Measurements from ENCODE around the gene COG1. TPM values are rescaled to one million over a fixed set of nuclear protein-coding genes. Genes with fewer than 3 reads are reported as not detected.
A peak's percentile ranks its signal among the peaks of the same experiment; 100 is the strongest.

Gene COG1
- total RNA-seq, 1 donor from 2014 or later, result 27.8 TPM

- no peak for DNase-seq (ENCODE audit: low spot score)
Observed at GRCh38 chr17:73151916-73152632, 40.8 kb upstream of the COG1 start.

DNA sequence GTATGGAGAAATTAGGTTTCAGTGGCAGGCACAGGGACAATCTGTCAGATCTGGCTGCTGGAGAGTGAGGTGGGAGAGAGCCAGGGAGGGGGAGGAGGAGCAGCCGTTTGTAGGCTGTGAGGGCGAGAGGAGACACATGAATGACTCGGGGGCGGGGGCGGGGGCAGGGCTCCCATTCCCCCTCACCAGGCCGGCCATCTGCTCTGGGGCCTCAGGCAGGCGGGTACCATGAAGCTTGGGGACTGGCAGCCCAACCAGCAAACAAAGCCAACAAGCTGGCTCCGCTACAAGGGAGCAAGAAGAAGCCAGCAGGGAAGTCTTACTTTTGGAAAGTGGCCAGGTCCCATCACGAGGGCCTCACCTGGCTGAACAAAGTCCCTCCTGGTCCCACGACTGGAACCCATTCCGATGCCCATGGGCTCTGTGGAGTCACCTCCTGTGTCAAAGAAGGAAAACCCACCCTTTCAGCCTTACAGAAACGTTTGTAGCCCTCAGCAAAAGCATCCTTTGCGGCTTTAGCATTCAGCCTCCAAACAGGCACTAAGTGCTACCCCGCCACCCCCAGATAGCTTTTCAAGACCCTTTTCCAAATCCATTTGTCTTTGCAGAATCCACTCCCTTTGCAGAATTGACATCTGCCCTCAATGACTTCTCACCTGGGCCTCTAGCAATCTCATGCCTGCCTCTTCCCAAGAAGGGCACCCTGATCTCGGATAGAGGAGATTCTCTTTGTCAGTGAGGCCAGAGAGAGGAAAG is 37.3 kb upstream of the COG1 start:
- Mint-ChIP-seq H3K27ac (ENCODE audit: unreplicated experiment) (no peak overlapping the region), H3K36me3 (ENCODE audit: low read depth, unreplicated experiment) (no peaks in the 10 kb centered on the region), H3K4me1 (ENCODE audit: unreplicated experiment) (no peaks in the 10 kb centered on the region), H3K27me3 (ENCODE audit: unreplicated experiment) (peaks cover 4% of the 10 kb centered on the region), H3K4me3 (ENCODE audit: unreplicated experiment) (no peak overlapping the region), H3K9me3 (ENCODE audit: unreplicated experiment) (no peaks in the 10 kb centered on the region)
- no peak for TF ChIP-seq CTCF (IDR thresholded peaks at IDR 0.05; ENCODE audit: unreplicated experiment)
- no peak for DNase-seq (ENCODE audit: low spot score)

More at GRCh38 chr17:73151916-73152632, 40.8 kb upstream of the COG1 start:
- Mint-ChIP-seq H3K4me3 (ENCODE audit: unreplicated experiment) (no peak overlapping the region), H3K9me3 (ENCODE audit: unreplicated experiment) (no peaks in the 10 kb centered on the region), H3K4me1 (ENCODE audit: unreplicated experiment) (peaks cover 3% of the 10 kb centered on the region), H3K36me3 (ENCODE audit: low read depth, unreplicated experiment) (peaks cover 10% of the 10 kb centered on the region), H3K27ac (ENCODE audit: unreplicated experiment) (no peak overlapping the region), H3K27me3 (ENCODE audit: unreplicated experiment) (peaks cover 14% of the 10 kb centered on the region)
- TF ChIP-seq CTCF (IDR thresholded peaks at IDR 0.05; ENCODE audit: unreplicated experiment), result no peak

- H3K9me3 Mint-ChIP-seq (ENCODE audit: unreplicated experiment), result no peaks in the 10 kb centered on the region
- H3K27ac Mint-ChIP-seq (ENCODE audit: unreplicated experiment), result no peak overlapping the region
- peaks cover 4% of the 10 kb centered on the region for H3K27me3 Mint-ChIP-seq (ENCODE audit: unreplicated experiment)
- peak; percentile 68 for DNase-seq (ENCODE audit: low spot score)
- H3K4me3 Mint-ChIP-seq (ENCODE audit: unreplicated experiment), result no peak overlapping the region
- H3K4me1 Mint-ChIP-seq (ENCODE audit: unreplicated experiment), result no peaks in the 10 kb centered on the region
- no peaks in the 10 kb centered on the region for H3K36me3 Mint-ChIP-seq (ENCODE audit: low read depth, unreplicated experiment)
- TF ChIP-seq CTCF (IDR thresholded peaks at IDR 0.05; ENCODE audit: unreplicated experiment), result peak; percentile 74
Observed at GRCh38 chr17:73156166-73156840, 36.6 kb upstream of the COG1 start.

DNA sequence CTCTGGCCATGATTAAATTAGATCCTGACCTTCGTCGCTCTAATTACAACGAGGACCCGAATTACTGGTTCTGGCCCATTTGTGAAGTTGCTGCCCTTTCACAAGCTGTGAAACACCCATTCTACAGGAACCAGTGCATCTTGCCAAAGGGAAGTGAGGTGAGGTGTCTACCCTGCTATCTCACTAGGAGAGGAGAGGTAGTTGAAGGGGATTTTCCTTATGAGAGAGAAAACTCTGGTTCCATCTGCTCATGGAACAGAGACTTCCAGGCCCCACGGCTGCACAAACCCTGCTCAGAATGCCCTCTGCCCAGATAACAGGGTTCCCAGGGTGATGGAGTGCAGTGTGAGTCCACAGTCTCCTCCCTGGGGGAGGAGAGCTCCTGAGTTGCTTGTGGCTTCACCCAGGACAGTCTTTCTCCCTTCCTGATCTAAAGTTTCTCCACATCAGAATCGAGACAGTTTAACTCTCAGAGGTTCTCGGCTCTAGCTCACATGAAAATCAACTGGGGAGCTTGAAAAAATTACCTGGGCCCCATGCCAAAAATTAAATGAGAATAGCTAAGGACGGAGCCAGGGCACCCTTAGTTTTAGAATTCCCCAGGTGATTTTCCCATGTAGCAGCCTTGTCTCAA is 35.9 kb upstream of the COG1 start:
- Mint-ChIP-seq H3K27me3 (ENCODE audit: unreplicated experiment) (peaks cover 4% of the 10 kb centered on the region), H3K9me3 (ENCODE audit: unreplicated experiment) (no peaks in the 10 kb centered on the region), H3K36me3 (ENCODE audit: low read depth, unreplicated experiment) (no peaks in the 10 kb centered on the region), H3K4me3 (ENCODE audit: unreplicated experiment) (no peak overlapping the region), H3K27ac (ENCODE audit: unreplicated experiment) (no peak overlapping the region), H3K4me1 (ENCODE audit: unreplicated experiment) (no peaks in the 10 kb centered on the region)
- DNase-seq (ENCODE audit: low spot score), result no peak
- no peak for TF ChIP-seq CTCF (IDR thresholded peaks at IDR 0.05; ENCODE audit: unreplicated experiment)
